Ureter (tissue), 1 donor: ENCODE data around the gene TMEM41A. TPM values are rescaled to one million over a fixed set of nuclear protein-coding genes. Genes with fewer than 3 reads are reported as not detected.

Experiments used
- total RNA-seq: library from RNA; stranded (reverse); gene quantifications from one replicate; pipeline ENCODE4 v1.2.4, GENCODE V29; 2023
- donor health status: DM: yes; HTN: yes; CAD: no.

Gene TMEM41A
- total RNA-seq, 1 donor from 2014 or later: 31.9 TPM

Other genes starting within 250 kb of the TMEM41A start
- 22.7 TPM for gene EHHADH, start 245.0 kb downstream of the TMEM41A start, total RNA-seq
- gene MAP3K13, start 135.9 kb downstream of the TMEM41A start, total RNA-seq: 44.2 TPM
- gene LIPH, start 53.6 kb upstream of the TMEM41A start, total RNA-seq: 16.7 TPM
- 51.8 TPM for gene SENP2, start 87.3 kb upstream of the TMEM41A start, total RNA-seq